DOHH2 (cell line): ENCODE data around the gene CABLES1.

ENCODE experiments used
- CTCF ChIP-seq: fragments of 200-600 bp; sonication (generic); IDR thresholded peaks from one replicate; pipeline ENCODE4 v1.5.1; 2014; ENCODE audit warnings: antibody characterized with exemption, mild to moderate bottlenecking, low read depth, low read length; ENCODE audit not compliant: poor library complexity, severe bottlenecking
- EZH2phosphoT487 ChIP-seq: fragments of 200-600 bp; sonication (generic); IDR thresholded peaks from 2 replicates; pipeline ENCODE4 v1.6.1; 2017; ENCODE audit warnings: borderline replicate concordance, mild to moderate bottlenecking, antibody characterized with exemption, low read length, moderate library complexity, mixed read lengths

DNA sequence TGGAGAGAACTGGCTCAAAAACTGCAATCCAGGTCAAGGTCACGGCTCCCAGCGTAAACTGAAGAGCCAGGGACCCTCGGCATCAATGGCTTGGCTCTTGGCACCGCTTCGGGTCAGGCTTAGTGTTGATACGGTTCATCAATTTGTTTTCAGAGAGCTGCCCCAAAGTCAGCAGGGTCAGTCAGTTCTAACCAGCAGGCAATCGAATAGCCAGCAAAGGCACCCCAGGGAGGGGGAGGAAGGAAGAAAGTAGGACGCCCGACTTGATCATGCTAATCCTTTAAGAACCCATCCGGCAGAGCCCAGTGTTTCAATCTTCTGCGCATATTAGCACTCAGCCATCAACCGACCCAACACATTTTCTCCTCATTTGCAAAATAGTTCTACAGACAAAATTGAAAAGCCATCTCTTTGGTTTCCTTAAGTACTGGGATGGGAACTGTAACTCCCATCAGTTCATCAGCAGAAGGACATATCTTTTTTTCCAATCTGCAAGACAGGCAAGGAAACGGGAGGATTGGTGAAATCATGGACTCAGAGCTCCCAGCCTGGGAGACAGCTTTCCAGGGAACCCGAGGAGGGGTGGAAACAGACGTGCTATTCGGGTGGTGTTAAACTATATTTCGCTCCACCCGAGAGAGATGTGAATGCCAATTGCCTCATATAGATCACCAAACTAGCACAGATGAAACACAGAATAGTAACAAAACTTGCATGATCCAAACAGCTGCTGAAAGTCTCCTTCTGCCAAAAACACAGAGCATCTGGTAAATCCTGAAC is 40.7 kb upstream of the CABLES1 start:
- TF ChIP-seq CTCF (no peak), EZH2phosphoT487 (no peak)
